Gastrocnemius medialis (tissue), 4 donors: ENCODE data around the gene SSU72. TPM values are rescaled to one million over a fixed set of nuclear protein-coding genes. Genes with fewer than 3 reads are reported as not detected.

Source experiments
- ATAC-seq, 2 donors: fragments of 150-250 bp; one replicate each; pipeline ENCODE4 v1.9.1; 2016
- DNase-seq, 2 donors: peaks; one replicate each; pipeline ENCODE4 v3.0.0-alpha.2; 2019
- H3K27ac ChIP-seq, 4 donors: fragments of 200-600 bp; sonication (generic); 1 replicate in 1 of 4; 2 replicates in 3 of 4; pipeline ENCODE4 v1.5.1; 2016 to 2018; ENCODE audit warnings: mild to moderate bottlenecking in 2 of 4, moderate library complexity in 1 of 4
- H3K27me3 ChIP-seq, 3 donors: fragments of 200-600 bp; sonication (generic) in 2 of 3; 1 replicate in 1 of 3; 2 replicates in 2 of 3; pipeline versions ENCODE4 v1.5.1 to v1.6.0; 2016 to 2019; ENCODE audit warnings: mild to moderate bottlenecking in 1 of 3, moderate library complexity in 1 of 3
- H3K36me3 ChIP-seq, 2 donors: fragments of 200-600 bp; sonication (generic) in 1 of 2; one replicate each; pipeline ENCODE4 v1.5.1; 2017 to 2018
- H3K4me1 ChIP-seq, 2 donors: fragments of 200-600 bp; sonication (generic) in 1 of 2; one replicate each; pipeline ENCODE4 v1.5.1; 2016 to 2017; ENCODE audit warnings: mild to moderate bottlenecking in 2 of 2
- H3K4me3 ChIP-seq, 4 donors: fragments of 200-600 bp; sonication (generic) in 3 of 4; 1 replicate in 1 of 4; 2 replicates in 3 of 4; pipeline ENCODE4 v1.5.1; 2016 to 2019; ENCODE audit warnings: mild to moderate bottlenecking in 2 of 4
- H3K9me3 ChIP-seq, 3 donors: fragments of 200-600 bp; sonication (generic) in 2 of 3; 1 replicate in 1 of 3; 2 replicates in 2 of 3; pipeline ENCODE4 v1.5.1; 2016 to 2019
- CTCF ChIP-seq, 5 experiments: fragments of 450-650 bp in 3 of 5; fragments of 200-600 bp in 2 of 5; sonication (generic) in 2 of 5; IDR thresholded peaks in 4 of 5; conservative IDR thresholded peaks in 1 of 5; 1 replicate in 4 of 5; 2 replicates in 1 of 5; pipeline ENCODE4 v1.5.1; 2016 to 2019; ENCODE audit warnings: antibody characterized with exemption in 5 of 5, mild to moderate bottlenecking in 3 of 5, moderate library complexity in 3 of 5
- POLR2A ChIP-seq, 2 donors: fragments of 450-650 bp; IDR thresholded peaks; one replicate each; pipeline ENCODE4 v1.6.1; 2017; ENCODE audit warnings: antibody characterized with exemption in 2 of 2, mild to moderate bottlenecking in 2 of 2, moderate library complexity in 2 of 2
- in situ Hi-C, 4 donors: fragments of 200-750 bp; cut with MboI; loops; one replicate each; pipeline versions ENCODE4 v1.15.0 to v1.8.0; 2017; ENCODE audit warnings: low sequenced_read_pairs in 4 of 4
- intact Hi-C: fragments of 100-400 bp; cut with DNase I; formaldehyde crosslinking; loops from one replicate; pipeline ENCODE4 v1.15.1; 2023; ENCODE audit warnings: low total_unique reads
- total RNA-seq, 4 donors: library from RNA; depleted of rRNA; stranded (reverse); fragments of >200 nt; gene quantifications; one replicate each; pipeline versions ENCODE4 v1.1.0 to v1.2.3, GENCODE V29; 2016

The SSU72 gene
- 100 to 1,000 TPM; 141 to 235 (median 208) TPM for total RNA-seq

GRCh38 chr1:1574721-1575537, at the start of gene SSU72:
TSS of gene SSU72 (minus strand) at chr1:1574863. CDS start at chr1:1574557, 306 bp downstream.
- Histone ChIP-seq H3K27ac (peak within 1 kb of the TSS; percentile 97 to 99 (median 98)), H3K27me3 (no peaks in the 10 kb centered on the region), H3K36me3 (no peaks in the 10 kb centered on the region), H3K9me3 (no peaks in the 10 kb centered on the region), H3K4me3 (peak within 1 kb of the TSS; percentile 89 to 98 (median 96)), H3K4me1 (peaks cover 33% of the 10 kb centered on the region in 2 donors)
- DNase-seq (peak; percentile 82 to 92), ATAC-seq (peak; percentile 96)
- in situ Hi-C loops = no loop called here
- TF ChIP-seq POLR2A (IDR thresholded peaks at IDR 0.05) (peak; percentile 91 to 96), CTCF (IDR thresholded peaks at IDR 0.05 in 4 of 5, conservative IDR thresholded peaks at IDR 0.05 in 1 of 5) (peak in 2 of 5 experiments; percentile 47 to 66)
- intact Hi-C loops = loop anchor here (1.0 to 2.0 kb wide), 4 partner anchors 40 to 176 kb away; partner anchors contain the start of genes ATAD3A, ATAD3B, CCNL2 and MIB2

- DNase-seq = no peak
- Histone ChIP-seq H3K27ac (peak overlapping the region in 1 of 4 donors; percentile 99), H3K36me3 (peaks cover 0 to 18% of the 10 kb centered on the region in 2 donors), H3K27me3 (no peaks in the 10 kb centered on the region), H3K4me3 (no peak overlapping the region), H3K4me1 (peaks cover 41 to 49% of the 10 kb centered on the region in 2 donors), H3K9me3 (no peaks in the 10 kb centered on the region)
- intact Hi-C loops (no loop called here), in situ Hi-C loops (no loop called here)
- TF ChIP-seq CTCF (IDR thresholded peaks at IDR 0.05 in 4 of 5, conservative IDR thresholded peaks at IDR 0.05 in 1 of 5) (no peak), POLR2A (IDR thresholded peaks at IDR 0.05) (no peak)
- no peak for ATAC-seq
These were observed 49.2 kb upstream of the SSU72 start for GRCh38 chr1:1623631-1624442.

GRCh38 chr1:1623181-1623630, 48.5 kb upstream of the SSU72 start:
- Histone ChIP-seq H3K27ac (peak overlapping the region; percentile 88 to 99 (median 91)), H3K9me3 (no peaks in the 10 kb centered on the region), H3K27me3 (no peaks in the 10 kb centered on the region), H3K4me1 (peaks cover 41 to 49% of the 10 kb centered on the region in 2 donors), H3K4me3 (no peak overlapping the region), H3K36me3 (peaks cover 0 to 13% of the 10 kb centered on the region in 2 donors)
- TF ChIP-seq CTCF (IDR thresholded peaks at IDR 0.05 in 4 of 5, conservative IDR thresholded peaks at IDR 0.05 in 1 of 5) (no peak), POLR2A (IDR thresholded peaks at IDR 0.05) (no peak)
- intact Hi-C loops (no loop called here), in situ Hi-C loops (no loop called here)
- ATAC-seq = no peak
- no peak for DNase-seq

GRCh38 chr1:1622788-1623094, 48.1 kb upstream of the SSU72 start:
- no peaks in the 10 kb centered on the region for H3K9me3 ChIP-seq
- in situ Hi-C loops = no loop called here
- peaks cover 0 to 8% of the 10 kb centered on the region in 2 donors for H3K36me3 ChIP-seq
- H3K4me1 ChIP-seq = peaks cover 42 to 49% of the 10 kb centered on the region in 2 donors
- no peaks in the 10 kb centered on the region for H3K27me3 ChIP-seq
- no peak for TF ChIP-seq CTCF (IDR thresholded peaks at IDR 0.05 in 4 of 5, conservative IDR thresholded peaks at IDR 0.05 in 1 of 5)
- TF ChIP-seq POLR2A (IDR thresholded peaks at IDR 0.05) = no peak
- ATAC-seq = no peak
- intact Hi-C loops = no loop called here
- no peak overlapping the region for H3K4me3 ChIP-seq
- no peak for DNase-seq
- H3K27ac ChIP-seq = peak overlapping the region; percentile 88 to 99 (median 91)
